ENCODE measurements around the gene CCNK. TPM values are rescaled to one million over a fixed set of nuclear protein-coding genes. Genes with fewer than 3 reads are reported as not detected.

The CCNK gene
- total RNA-seq, 2 experiments from 2014 or later, result 90.2 to 98.8 TPM

GRCh38 chr14:99452968-99453367, 28.2 kb upstream of the CCNK start:
- CTCF ChIA-PET, result no interaction called here
- DNase-seq, result no peak
- H3K9me3 Mint-ChIP-seq, result no peaks in the 10 kb centered on the region
- no peak for TF ChIP-seq CTCF (IDR thresholded peaks at IDR 0.05)
- intact Hi-C loops (cut with micrococcal nuclease), result no loop called here
- H3K4me3 Mint-ChIP-seq, result no peak overlapping the region
- ATAC-seq, result no peak
- H3K27me3 Mint-ChIP-seq, result no peaks in the 10 kb centered on the region
- POLR2A ChIA-PET, result no interaction called here
- H3K36me3 Mint-ChIP-seq (ENCODE audit: low read depth), result peaks cover 28% of the 10 kb centered on the region
- H3K4me1 Mint-ChIP-seq (ENCODE audit: low read depth), result no peaks in the 10 kb centered on the region
- no peak overlapping the region for H3K27ac Mint-ChIP-seq

- intact Hi-C loops (cut with micrococcal nuclease), result no loop called here
- Mint-ChIP-seq H3K36me3 (ENCODE audit: low read depth) (peaks cover 27% of the 10 kb centered on the region), H3K4me1 (ENCODE audit: low read depth) (no peaks in the 10 kb centered on the region), H3K4me3 (no peak overlapping the region), H3K9me3 (no peaks in the 10 kb centered on the region), H3K27ac (no peak overlapping the region), H3K27me3 (no peaks in the 10 kb centered on the region)
- CTCF ChIA-PET, result interaction anchor here (1.0 kb wide), 1 partner anchor 39 kb away, joined by 3 read pairs; no protein-coding TSS in a partner anchor
- POLR2A ChIA-PET, result no interaction called here
- no peak for TF ChIP-seq CTCF (IDR thresholded peaks at IDR 0.05)
- no peak for DNase-seq
- no peak for ATAC-seq
Measured at GRCh38 chr14:99454246-99454645, 27.0 kb upstream of the CCNK start.

GRCh38 chr14:99459481-99460100, 21.6 kb upstream of the CCNK start:
- Mint-ChIP-seq H3K4me1 (ENCODE audit: low read depth) (no peaks in the 10 kb centered on the region), H3K27ac (no peak overlapping the region), H3K9me3 (no peaks in the 10 kb centered on the region), H3K36me3 (ENCODE audit: low read depth) (peaks cover 32% of the 10 kb centered on the region), H3K4me3 (no peak overlapping the region), H3K27me3 (no peaks in the 10 kb centered on the region)
- ATAC-seq (no peak), DNase-seq (no peak)
- ChIA-PET POLR2A (no interaction called here), CTCF (interaction anchor here (1.2 to 2.0 kb wide), 2 partner anchors 44 to 67 kb away, joined by 3 to 4 read pairs; no protein-coding TSS in a partner anchor)
- intact Hi-C loops (cut with micrococcal nuclease), result no loop called here
- no peak for TF ChIP-seq CTCF (IDR thresholded peaks at IDR 0.05)

- ChIA-PET POLR2A (no interaction called here), CTCF (interaction anchor here (1.0 to 1.3 kb wide), 2 partner anchors 14 to 45 kb away, joined by 3 to 5 read pairs; no protein-coding TSS in a partner anchor)
- H3K27me3 Mint-ChIP-seq, result no peaks in the 10 kb centered on the region
- ATAC-seq (no peak), DNase-seq (no peak)
- no peaks in the 10 kb centered on the region for H3K4me1 Mint-ChIP-seq (ENCODE audit: low read depth)
- no peak overlapping the region for H3K27ac Mint-ChIP-seq
- H3K36me3 Mint-ChIP-seq (ENCODE audit: low read depth), result peaks cover 27% of the 10 kb centered on the region
- no peak for TF ChIP-seq CTCF (IDR thresholded peaks at IDR 0.05)
- no peak overlapping the region for H3K4me3 Mint-ChIP-seq
- no peaks in the 10 kb centered on the region for H3K9me3 Mint-ChIP-seq
- intact Hi-C loops (cut with micrococcal nuclease), result no loop called here
Measured at GRCh38 chr14:99460793-99461192, 20.4 kb upstream of the CCNK start.

- ChIA-PET POLR2A (no interaction called here), CTCF (interaction anchor here (1.0 to 1.3 kb wide), 2 partner anchors 14 to 46 kb away, joined by 3 to 5 read pairs; no protein-coding TSS in a partner anchor)
- intact Hi-C loops (cut with micrococcal nuclease), result no loop called here
- TF ChIP-seq CTCF (IDR thresholded peaks at IDR 0.05), result no peak
- DNase-seq (no peak), ATAC-seq (no peak)
- Mint-ChIP-seq H3K27me3 (no peaks in the 10 kb centered on the region), H3K36me3 (ENCODE audit: low read depth) (peaks cover 28% of the 10 kb centered on the region), H3K27ac (no peak overlapping the region), H3K4me3 (no peak overlapping the region), H3K9me3 (no peaks in the 10 kb centered on the region), H3K4me1 (ENCODE audit: low read depth) (no peaks in the 10 kb centered on the region)
Measured at GRCh38 chr14:99461411-99462085, 19.7 kb upstream of the CCNK start.

Data from activated CD8-positive, alpha-beta T cell treated with anti-CD3 and anti-CD28 coated beads for 36 hours (primary cell).